MM.1S (cell line): ENCODE data around the gene INS.

ENCODE experiments used
- DNase-seq: peaks from one replicate; pipeline ENCODE4 v3.0.0-alpha.2; 2015
- H2AFZ ChIP-seq: fragments of 300-600 bp; sonication (generic); 2 replicates; pipeline ENCODE4 v1.6.0; 2016; ENCODE audit warnings: antibody characterized with exemption, low read length
- H3F3A ChIP-seq: fragments of 300-600 bp; sonication (generic); 2 replicates; pipeline ENCODE4 v1.6.1; 2016; ENCODE audit warnings: mild to moderate bottlenecking, antibody characterized with exemption, low read length, moderate library complexity, mixed read lengths; ENCODE audit not compliant: insufficient read depth
- H3K27ac ChIP-seq: fragments of 300-600 bp; sonication (generic); 2 replicates; pipeline ENCODE4 v1.5.1; 2016; ENCODE audit warnings: mild to moderate bottlenecking, low read length
- H3K27me3 ChIP-seq: fragments of 300-600 bp; sonication (generic); replicated peaks from 2 replicates; pipeline ENCODE4 v1.6.0; 2016; ENCODE audit warnings: low read length; ENCODE audit not compliant: insufficient read depth
- H3K36me3 ChIP-seq: fragments of 300-600 bp; sonication (generic); replicated peaks from 2 replicates; pipeline ENCODE4 v1.6.1; 2016; ENCODE audit warnings: mild to moderate bottlenecking, low read length, mixed read lengths; ENCODE audit not compliant: insufficient read depth
- H3K4me1 ChIP-seq: fragments of 300-600 bp; sonication (generic); 2 replicates; pipeline ENCODE4 v1.6.1; 2016; ENCODE audit warnings: low read length, mixed read lengths
- H3K4me2 ChIP-seq: fragments of 300-600 bp; sonication (generic); 2 replicates; pipeline ENCODE4 v1.6.0; 2016; ENCODE audit warnings: low read depth, low read length
- H3K4me3 ChIP-seq: fragments of 300-600 bp; sonication (generic); 2 replicates; pipeline ENCODE4 v1.5.1; 2016; ENCODE audit warnings: low read length, mixed read lengths
- H3K79me2 ChIP-seq: fragments of 300-600 bp; sonication (generic); 2 replicates; pipeline ENCODE4 v1.6.1; 2016; ENCODE audit warnings: mixed run types, low read length, mixed read lengths
- H3K9ac ChIP-seq: fragments of 300-600 bp; sonication (generic); 2 replicates; pipeline ENCODE4 v1.6.1; 2016; ENCODE audit warnings: low read length, mixed read lengths
- H3K9me2 ChIP-seq: fragments of 300-600 bp; sonication (generic); replicated peaks from 2 replicates; pipeline ENCODE4 v1.6.1; 2016; ENCODE audit warnings: mild to moderate bottlenecking, low read length, mixed read lengths; ENCODE audit not compliant: insufficient read depth
- H3K9me3 ChIP-seq: fragments of 300-600 bp; sonication (generic); replicated peaks from 2 replicates; pipeline ENCODE4 v1.6.1; 2016; ENCODE audit warnings: mild to moderate bottlenecking, low read length, mixed read lengths; ENCODE audit not compliant: insufficient read depth
- H4K20me1 ChIP-seq: fragments of 300-600 bp; sonication (generic); 2 replicates; pipeline ENCODE4 v1.6.1; 2016; ENCODE audit warnings: mild to moderate bottlenecking, low read length, moderate library complexity, mixed read lengths; ENCODE audit not compliant: insufficient read depth
- EZH2 ChIP-seq: fragments of 300-600 bp; sonication (generic); optimal IDR thresholded peaks from 2 replicates; pipeline ENCODE3; 2017; ENCODE audit warnings: low read depth, mild to moderate bottlenecking, antibody characterized with exemption, low read length, mixed read lengths
- EZH2phosphoT487 ChIP-seq: fragments of 300-600 bp; sonication (generic); IDR thresholded peaks from 2 replicates; pipeline ENCODE4 v1.6.1; 2018; ENCODE audit warnings: antibody characterized with exemption, low read length
- TF ChIP-seq, protein P1 (sequence below): fragments of 300-600 bp; sonication (generic); IDR thresholded peaks from 2 replicates; pipeline ENCODE4 v1.5.1; 2016; ENCODE audit warnings: antibody characterized with exemption, low read length, mixed read lengths

Gene INS

GRCh38 chr11:2204361-2205213 is 43.6 kb upstream of the INS start:
- DNase-seq, result no peak
- H3K4me3 ChIP-seq, result no peak overlapping the region
- H3K4me2 ChIP-seq, result no peak overlapping the region
- no peak overlapping the region for H2AFZ ChIP-seq
- TF ChIP-seq EZH2, result no peak
- no peak for TF ChIP-seq EZH2phosphoT487
- TF ChIP-seq, protein P1, sequence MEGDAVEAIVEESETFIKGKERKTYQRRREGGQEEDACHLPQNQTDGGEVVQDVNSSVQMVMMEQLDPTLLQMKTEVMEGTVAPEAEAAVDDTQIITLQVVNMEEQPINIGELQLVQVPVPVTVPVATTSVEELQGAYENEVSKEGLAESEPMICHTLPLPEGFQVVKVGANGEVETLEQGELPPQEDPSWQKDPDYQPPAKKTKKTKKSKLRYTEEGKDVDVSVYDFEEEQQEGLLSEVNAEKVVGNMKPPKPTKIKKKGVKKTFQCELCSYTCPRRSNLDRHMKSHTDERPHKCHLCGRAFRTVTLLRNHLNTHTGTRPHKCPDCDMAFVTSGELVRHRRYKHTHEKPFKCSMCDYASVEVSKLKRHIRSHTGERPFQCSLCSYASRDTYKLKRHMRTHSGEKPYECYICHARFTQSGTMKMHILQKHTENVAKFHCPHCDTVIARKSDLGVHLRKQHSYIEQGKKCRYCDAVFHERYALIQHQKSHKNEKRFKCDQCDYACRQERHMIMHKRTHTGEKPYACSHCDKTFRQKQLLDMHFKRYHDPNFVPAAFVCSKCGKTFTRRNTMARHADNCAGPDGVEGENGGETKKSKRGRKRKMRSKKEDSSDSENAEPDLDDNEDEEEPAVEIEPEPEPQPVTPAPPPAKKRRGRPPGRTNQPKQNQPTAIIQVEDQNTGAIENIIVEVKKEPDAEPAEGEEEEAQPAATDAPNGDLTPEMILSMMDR, result no peak
- no peaks in the 10 kb centered on the region for H3K9me3 ChIP-seq
- no peak overlapping the region for H3K27ac ChIP-seq
- no peaks in the 10 kb centered on the region for H4K20me1 ChIP-seq
- no peaks in the 10 kb centered on the region for H3F3A ChIP-seq
- H3K36me3 ChIP-seq, result no peaks in the 10 kb centered on the region
- H3K4me1 ChIP-seq, result no peaks in the 10 kb centered on the region
- H3K27me3 ChIP-seq, result peaks cover 87% of the 10 kb centered on the region
- H3K9ac ChIP-seq, result no peak overlapping the region
- H3K79me2 ChIP-seq, result no peaks in the 10 kb centered on the region
- H3K9me2 ChIP-seq, result no peaks in the 10 kb centered on the region

DNA sequence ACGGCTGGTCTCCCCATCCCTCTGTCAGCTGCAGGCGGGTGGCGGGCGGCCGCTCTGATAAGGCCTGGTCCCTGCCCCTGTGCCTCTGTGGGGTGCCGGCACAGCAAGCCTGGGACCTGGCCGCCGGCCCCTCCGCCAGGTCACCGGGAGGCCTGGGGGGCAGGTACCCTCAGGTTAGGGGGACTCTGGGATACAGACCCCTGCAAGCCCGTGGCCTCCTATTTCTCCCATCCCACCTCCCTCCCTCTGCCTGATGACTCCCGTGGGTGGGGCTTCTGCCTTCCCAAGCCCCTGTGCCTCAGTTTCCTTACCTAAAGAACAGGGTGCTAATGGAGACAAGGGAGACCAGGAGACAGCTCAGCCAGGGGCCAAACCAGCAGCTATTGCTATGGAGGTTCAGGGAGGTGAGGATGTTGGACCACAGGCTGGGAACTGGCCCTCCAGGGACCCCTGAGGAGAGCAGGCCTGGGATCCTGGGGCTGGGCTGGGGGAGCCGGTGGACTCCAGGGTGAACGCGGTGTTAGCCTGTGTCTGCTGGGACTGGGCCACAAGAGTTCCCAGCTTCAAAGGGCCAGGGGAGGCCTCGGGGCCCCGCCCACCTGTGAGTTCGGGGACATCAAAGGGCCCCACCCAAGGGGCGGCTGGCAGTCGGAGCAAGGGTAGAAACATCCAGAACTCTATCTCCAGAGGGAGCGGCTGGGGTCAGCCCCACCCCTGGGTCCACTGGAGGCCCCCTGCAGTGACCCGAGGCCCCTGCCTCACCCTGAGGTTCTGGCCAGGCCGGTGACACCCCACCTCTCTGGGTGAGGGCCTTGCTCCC is 42.6 kb upstream of the INS start:
- no peaks in the 10 kb centered on the region for H3K9me2 ChIP-seq
- no peaks in the 10 kb centered on the region for H3K9me3 ChIP-seq
- no peaks in the 10 kb centered on the region for H3F3A ChIP-seq
- no peaks in the 10 kb centered on the region for H3K36me3 ChIP-seq
- no peak overlapping the region for H3K9ac ChIP-seq
- DNase-seq, result no peak
- H3K27me3 ChIP-seq, result peaks cover 87% of the 10 kb centered on the region
- H3K4me1 ChIP-seq, result no peaks in the 10 kb centered on the region
- H3K27ac ChIP-seq, result no peak overlapping the region
- H3K4me2 ChIP-seq, result no peak overlapping the region
- TF ChIP-seq, protein P1, result no peak
- TF ChIP-seq EZH2phosphoT487 (no peak), EZH2 (no peak)
- H4K20me1 ChIP-seq, result no peaks in the 10 kb centered on the region
- no peaks in the 10 kb centered on the region for H3K79me2 ChIP-seq
- H2AFZ ChIP-seq, result no peak overlapping the region
- H3K4me3 ChIP-seq, result no peak overlapping the region

DNA sequence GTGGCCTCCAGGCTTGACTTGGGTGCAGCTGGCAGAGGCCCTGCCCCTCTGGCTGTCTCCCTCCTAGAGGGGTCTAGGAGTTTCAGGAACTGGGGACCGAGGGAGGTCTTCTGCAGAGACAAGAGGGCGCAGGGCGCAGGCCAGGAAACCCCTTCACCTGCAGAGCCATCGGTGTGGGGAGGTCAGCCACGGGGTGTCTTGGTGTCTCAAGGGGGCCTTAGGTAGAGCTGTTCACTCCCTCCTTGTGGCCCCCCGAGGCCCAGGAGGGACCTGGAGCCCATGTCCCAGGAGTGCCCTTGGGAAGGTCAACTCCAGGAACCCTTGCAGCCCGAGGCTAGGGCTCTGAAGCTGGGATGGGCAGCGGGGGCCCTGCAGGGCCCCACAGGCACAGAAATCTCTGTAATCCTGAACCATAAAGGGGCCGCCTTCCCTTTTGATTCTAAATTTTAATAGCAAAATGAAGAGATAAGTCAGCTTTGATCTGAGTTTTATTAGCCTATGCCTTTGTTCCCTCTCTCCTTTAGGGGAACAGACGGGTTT is 42.0 kb upstream of the INS start:
- Histone ChIP-seq H2AFZ (no peak overlapping the region), H3K36me3 (no peaks in the 10 kb centered on the region), H3F3A (no peaks in the 10 kb centered on the region), H3K4me2 (no peak overlapping the region), H3K9ac (no peak overlapping the region), H4K20me1 (no peaks in the 10 kb centered on the region), H3K4me3 (no peak overlapping the region), H3K27ac (no peak overlapping the region), H3K4me1 (no peaks in the 10 kb centered on the region), H3K9me2 (no peaks in the 10 kb centered on the region), H3K79me2 (no peaks in the 10 kb centered on the region), H3K9me3 (no peaks in the 10 kb centered on the region), H3K27me3 (peaks cover 86% of the 10 kb centered on the region)
- TF ChIP-seq EZH2 (no peak), EZH2phosphoT487 (no peak)
- TF ChIP-seq, protein P1, result no peak
- no peak for DNase-seq
